COLO829 (cell line): ENCODE results near the gene DNAH11.
"Not testable (repeated sequence)": the region's sequence is repeated elsewhere in the genome, so short reads cannot be mapped to it uniquely, and the experiment has no call there.

Experiments
- DNase-seq: peaks from one replicate; pipeline ENCODE4 v3.0.0; 2012; ENCODE audit warnings: low spot score

The DNAH11 gene

DNA sequence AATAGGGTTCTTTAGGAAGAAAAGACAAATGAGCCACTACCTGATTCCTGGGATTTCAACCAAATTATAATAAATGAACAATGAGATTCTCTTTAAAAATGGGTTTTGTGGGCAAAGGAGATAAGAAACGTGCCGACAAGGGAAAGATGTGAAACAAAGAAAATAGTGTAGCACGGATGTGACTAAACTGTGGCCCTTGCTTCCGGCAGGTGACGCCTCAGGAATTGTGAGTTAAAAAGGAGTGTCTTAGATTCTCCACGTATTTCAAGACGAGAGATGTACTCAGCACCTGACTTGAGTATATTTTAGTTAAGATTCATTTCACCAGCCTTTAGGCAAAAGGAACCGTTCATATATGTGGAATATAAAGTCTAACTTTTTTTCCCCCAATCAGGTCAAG lies 75.9 kb downstream of the DNAH11 start:
- no peak for DNase-seq

DNA sequence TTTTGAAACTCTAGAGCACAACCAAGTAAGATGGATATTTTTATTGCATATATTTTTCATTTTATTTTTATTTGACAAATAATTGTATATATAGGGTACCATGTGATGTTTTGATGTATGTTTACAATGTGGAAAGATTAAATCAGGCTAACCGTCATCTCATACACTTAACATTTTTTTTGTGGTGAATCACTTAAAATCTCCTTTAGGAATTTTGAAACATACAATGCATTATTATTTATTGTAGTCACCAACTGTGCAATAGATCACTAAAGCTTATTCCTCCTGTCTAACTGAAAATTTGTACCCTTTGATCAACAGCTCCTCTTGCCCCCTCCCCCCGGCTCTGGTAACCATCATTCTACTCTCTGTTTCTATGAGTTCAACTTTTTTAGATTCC lies 77.2 kb downstream of the DNAH11 start:
- DNase-seq, result no peak

DNA sequence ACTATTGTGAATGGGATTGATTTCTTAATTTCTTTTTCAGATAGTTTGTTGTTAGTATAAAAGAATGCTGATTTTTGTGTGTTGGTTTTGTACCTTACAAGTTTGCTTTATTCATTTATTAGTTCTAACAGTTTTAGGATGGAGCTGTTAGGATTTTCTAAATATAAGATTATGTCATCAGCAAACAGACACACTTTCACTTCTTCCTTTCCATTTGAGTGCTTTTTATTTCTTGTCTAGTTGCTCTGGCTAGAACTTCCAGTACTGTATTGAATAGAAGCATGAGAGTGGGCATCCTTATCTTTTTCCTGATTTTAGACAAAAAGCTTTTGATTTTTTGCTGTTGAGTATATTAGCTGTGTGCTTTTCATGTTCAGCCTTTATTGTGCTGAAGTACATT lies 81.5 kb downstream of the DNAH11 start:
- no peak for DNase-seq

DNA sequence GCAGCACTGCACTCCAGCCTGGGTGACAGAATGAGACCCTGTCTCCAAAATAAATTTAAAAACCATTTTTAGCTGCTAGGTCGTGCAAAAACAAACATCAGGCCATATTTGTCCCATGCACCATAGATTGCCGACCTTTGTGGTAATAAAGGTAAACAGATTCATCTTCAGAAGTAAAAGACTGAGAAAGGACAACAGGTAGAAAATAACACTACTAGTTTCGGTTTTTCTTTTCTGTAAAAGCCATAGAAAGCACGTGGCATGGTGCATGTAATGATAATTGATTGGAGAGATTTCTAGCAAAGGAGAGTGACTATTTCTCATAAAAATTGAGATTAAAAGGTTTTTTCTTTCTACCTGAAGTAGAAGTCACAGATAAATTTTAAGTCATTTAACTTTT lies 93.9 kb downstream of the DNAH11 start:
- no peak for DNase-seq

DNA sequence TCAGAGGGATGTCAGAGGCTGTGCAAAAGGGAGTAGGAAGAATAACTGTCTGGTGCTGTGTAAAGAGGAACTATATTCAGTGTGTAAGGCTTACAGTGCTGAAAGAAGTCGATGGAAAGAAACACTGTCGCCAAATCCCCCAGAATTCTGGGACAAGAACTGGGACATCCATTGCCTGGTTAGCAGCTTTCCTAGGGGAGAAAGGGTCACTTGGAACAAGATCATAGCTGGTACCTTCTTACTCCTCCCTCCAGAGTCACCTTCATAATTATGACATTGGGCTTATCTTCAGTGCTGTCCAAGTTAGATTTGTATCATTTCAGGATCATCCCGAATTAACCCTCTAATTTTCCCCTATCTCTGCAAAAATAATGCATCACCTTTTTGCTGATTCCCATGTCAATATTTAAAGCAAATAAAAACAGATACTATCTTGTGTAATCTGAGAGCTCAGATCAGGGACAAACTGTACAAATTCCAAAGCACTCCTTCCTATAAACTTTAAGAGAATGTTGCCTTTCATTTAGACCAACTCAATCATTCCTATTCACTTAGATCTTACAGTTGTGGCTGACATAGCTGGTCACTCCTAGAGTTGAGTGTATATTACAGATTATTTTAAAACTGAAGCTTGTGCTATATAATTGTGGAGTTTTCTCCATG lies 96.5 kb downstream of the DNAH11 start:
- no peak for DNase-seq

DNA sequence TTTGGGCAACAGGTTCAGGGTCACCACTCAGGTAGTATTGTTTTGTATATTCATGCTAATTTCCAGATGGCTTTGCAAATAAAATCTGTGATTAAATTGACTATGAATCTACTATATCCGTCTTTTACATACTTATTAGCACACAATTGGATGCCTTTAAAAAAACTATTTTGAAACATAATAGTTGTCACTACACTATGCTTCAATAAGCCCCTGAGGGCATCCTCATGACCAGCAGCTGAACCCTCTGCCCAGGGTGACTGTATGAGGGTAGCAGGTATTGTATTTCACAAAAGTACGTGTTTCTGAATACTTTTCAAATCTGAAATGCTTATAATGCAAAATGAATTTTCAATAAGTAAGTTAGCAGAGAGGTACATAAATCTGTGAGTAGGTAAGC lies 97.3 kb downstream of the DNAH11 start:
- no peak for DNase-seq

DNA sequence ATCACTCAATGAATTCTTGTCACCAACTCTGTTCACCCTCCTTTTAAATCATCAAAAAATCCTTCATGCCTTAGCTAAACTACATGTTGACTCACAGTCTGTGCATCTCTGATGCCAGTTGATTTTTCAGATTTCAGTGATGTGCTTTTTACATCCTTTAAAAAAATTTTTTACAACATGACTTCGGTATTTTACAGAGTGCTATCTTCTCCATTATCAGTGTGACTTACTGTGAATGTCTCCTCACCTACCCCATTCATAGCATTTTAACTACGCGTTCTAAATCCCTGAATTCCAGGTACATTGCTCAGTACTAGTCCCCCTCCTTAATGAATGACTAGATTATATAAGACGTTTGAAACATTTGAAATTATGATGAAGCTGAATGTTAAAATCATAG lies 98.7 kb downstream of the DNAH11 start:
- DNase-seq, result no peak

DNA sequence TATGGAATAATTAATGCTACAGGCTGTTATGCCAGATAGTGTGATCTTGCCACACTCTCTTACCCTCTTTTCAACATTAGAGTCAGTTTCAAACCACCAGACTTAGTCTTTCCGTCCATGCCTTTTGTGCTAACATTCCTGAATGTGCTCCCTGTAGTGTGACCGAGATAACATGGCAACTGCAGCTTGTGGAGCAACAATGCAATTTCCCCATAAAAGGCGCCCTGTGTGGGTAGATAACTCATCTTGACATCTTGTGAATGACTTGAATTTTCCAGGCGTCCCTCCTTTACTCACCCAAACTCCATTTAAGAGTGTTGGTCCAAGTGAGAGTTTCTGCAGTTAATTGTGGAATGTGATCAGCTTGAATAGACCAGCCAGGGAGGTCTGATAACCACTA lies 99.6 kb downstream of the DNAH11 start:
- no peak for DNase-seq

DNA sequence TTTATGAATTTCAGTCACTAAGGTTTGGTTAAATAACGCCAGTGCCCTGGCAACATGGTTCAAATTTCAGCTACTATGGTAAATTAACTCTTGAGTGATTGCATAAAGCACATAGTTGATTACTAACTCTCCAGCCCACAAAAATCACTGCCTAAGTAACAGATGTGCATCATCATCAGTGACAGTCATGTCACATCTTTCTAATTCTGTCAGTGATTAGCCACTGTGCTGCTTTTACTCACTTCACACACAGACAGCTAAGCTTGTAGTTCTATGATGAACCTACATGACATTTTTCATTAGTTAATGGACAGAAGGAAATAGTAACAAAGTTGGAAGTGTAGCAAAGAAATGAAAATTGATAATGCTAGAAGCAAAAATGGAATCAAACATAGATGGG lies 108.9 kb downstream of the DNAH11 start:
- no peak for DNase-seq

DNA sequence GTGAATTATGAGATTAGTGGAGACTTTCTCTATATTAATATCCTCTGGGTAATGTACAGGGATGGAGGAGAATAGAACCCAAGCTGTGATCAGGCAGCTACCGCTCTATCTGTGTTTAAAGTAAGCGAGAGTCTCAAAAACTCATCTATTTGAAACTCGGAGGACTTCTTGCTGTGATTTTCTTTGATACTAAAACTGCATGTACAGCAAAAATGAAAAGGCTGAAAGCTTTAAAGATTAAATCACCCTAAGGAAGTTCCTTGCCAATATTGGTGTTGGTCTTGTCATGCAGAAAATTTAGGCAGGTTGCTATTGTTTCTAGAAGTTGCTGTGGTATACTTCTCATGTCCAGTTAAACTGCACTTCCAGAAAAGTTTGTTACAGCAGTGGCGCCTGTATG lies 110.8 kb downstream of the DNAH11 start:
- no peak for DNase-seq

DNA sequence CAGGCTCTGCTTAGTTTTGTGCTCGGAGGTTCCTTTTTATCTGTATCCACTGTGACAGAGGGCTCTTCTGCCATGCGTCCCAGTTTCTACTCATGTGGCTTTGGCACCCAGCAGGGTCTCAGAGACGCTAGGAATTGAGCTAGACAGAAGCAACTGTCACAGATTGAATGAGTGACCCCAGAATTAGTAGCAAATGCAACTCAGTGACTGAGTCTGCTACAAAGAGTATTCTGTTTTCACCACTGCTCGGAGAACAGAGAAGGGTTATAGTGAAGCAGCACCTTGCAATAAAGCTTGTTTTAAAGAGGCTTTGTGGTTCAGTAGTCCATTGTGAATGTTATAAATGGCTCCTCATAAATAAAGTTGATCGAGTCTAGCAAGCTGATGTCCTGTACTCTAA lies 113.2 kb downstream of the DNAH11 start:
- no peak for DNase-seq

DNA sequence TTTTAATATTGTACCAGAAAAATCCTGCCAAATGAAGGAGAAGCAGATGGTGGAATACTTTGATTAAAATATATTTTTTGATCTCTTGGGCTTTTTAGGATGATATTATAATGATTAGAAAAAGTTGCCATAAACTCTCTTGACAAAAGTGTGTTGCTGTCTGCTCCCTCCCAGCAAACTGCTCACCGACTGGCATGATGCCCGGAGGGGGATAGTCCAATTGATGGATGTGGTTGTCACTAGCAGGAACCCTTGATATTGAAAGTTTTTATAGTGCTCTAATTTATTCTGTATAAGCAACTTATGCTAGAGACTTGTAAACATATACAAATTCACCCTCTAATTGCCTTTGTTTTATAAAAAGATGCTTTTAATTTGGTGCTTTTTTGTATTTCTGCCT lies 114.0 kb downstream of the DNAH11 start:
- DNase-seq, result no peak

DNA sequence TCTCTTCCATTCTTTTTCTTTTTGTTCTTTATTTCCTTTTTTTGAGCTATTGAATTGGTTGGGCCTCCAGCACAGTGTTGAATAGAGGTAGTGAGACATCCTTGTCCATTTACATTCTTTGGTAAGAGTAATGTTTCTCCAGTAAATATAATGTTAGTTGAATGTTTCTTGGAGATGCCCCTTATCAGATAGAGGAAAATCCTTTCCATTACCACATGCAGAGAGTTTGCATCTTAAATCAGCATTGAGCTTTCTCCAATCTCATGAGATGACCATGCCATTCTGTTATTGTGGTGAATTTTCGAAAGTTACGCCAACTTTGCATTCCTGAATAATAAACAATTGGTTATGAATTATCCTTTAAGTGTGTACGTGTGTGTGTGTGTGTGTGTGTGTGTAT lies 127.7 kb downstream of the DNAH11 start:
- no peak for DNase-seq

DNA sequence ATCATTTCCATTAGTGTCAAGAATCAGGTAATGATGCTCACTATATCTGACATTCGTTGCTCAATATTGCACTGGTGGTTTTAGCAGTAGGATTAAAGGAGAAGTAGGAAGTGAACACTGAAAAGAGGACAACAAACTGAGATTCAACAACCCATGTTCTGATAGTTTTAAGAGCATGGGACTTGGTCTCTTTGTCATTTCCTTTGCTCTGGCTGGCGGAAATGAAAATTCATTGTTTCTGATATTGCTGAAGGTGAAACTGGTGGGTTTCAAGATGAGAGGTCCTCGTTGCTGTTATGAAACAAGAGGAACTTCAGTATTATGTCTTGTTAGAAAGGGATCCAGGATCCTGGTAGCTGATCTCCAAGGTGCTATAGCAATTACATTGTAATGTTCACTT lies 129.0 kb downstream of the DNAH11 start:
- DNase-seq, result no peak

DNA sequence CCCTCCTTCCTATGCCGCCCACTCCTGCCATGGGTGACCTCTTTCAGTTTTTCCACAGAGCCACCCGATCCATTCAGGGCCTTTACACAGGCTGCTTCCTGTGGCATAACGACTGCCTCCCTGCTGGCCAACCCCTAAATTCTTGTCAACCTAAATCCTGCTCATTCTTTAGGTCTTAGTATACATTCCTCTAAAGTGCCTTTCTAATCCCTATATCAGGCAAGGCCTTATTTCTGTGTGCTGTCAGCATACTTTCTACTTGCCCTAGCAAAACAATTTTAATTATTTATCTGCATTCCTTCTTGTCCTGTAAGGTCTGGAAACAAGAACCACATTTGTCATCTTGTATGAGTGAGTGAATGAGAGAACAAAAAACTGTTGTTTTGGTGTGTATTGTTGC lies 132.4 kb downstream of the DNAH11 start:
- no peak for DNase-seq

DNA sequence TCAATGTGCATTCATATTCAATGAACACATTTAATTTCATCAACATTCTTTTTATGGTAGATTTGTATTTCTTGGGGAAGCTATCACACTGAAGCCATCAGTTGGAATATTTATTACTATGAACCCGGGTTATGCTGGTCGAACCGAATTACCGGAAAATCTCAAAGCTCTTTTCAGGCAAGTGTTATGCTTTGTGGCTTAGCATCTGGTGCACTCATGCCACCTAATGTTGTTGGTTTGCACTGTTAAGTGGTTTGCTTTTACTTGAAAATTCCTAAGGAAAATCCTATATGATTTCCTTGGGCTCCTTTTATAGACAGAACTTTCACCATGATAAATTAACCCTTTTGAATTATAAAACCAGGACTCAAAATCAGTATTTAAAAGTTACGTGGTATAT lies 147.9 kb downstream of the DNAH11 start:
- DNase-seq, result no peak

DNA sequence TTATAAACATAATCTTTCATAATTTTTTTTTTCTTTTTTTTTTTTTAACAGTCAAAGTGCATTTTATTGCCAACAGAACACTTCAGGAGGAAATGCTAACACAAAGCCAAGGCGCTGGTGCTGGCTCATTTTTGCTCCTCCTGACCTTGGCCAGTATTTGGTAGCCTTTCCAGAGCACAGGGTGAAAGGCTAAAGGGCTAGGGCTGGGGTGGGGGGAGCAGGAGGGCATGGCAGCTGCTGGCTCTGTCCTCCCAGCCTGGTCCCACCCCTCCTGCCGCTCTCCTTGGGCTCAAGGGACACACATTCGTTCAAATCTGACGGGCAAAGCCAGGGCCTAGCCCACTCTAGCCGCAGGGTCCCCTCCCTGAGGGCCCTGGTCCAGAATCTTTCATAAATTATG lies 148.3 kb downstream of the DNAH11 start:
- DNase-seq, result not testable (repeated sequence)

DNA sequence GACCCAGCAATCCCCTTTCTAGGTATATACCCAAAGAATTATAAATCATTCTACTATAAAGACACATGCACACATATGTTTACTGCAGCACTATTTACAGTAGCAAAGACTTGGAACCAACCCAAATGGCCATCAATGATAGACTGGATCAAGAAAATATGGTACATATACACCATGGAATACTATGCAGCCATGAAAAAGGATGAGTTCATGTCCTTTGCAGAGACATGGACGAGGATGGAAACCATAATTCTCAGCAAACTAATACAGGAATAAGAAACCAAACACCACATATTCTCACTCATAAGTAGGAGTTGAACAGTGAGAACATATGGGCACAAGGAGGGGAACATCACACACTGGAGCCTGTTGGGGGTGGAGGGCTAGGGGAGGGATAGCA lies 157.7 kb downstream of the DNAH11 start:
- not testable (repeated sequence) for DNase-seq

DNA sequence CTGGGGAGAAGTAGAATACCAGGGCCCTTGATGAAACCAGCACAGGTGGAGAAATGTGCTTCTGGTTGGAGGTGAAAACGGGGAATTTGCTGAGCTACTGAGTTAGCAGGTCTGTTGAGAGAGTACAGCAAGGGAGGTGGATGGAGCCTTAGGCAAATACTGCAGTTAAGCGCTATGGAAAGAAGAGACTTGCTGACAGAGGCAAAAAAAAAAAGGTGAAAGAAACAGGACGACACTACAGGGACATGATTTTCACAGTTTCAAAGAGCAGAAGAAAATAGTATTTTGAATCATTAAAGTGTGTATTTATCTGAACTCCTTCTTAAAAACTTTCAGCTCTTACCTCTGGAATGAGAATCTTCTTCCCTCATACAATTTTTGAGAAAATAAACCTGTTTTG lies 159.5 kb downstream of the DNAH11 start:
- no peak for DNase-seq

DNA sequence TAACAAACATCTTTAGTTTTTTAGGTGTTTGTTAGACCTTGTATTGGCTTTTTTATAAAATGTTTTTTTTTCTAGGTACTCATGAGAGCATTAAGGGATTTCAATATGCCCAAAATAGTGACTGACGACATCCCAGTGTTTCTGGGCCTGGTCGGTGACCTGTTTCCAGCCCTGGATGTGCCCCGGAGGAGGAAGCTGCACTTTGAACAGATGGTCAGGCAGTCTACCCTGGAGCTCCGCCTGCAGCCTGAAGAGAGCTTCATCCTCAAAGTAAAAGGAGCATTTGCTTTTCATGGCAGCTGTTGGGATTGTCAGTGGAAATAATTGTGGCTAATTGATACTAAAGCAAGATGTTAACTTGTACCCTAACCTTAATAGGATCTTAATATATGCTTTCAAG lies 161.5 kb downstream of the DNAH11 start:
- DNase-seq, result no peak

DNA sequence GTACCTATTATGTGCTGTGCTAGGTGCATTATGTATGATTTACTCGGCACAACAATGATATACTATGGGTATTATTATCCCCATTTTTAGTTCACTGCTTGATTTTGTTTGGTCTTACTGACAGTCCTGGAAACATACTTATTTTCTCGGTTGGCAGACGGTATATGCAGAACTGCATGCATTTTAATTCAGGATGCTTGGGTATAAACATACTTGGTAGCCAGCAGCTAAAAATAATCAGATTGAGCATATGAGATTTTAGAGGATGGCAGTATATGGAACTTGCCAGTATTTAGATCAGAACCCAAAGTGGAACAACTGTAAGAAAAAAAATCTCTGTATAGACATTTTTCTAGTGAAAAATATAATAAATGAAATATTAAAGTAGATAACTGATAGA lies 163.3 kb downstream of the DNAH11 start:
- no peak for DNase-seq

DNA sequence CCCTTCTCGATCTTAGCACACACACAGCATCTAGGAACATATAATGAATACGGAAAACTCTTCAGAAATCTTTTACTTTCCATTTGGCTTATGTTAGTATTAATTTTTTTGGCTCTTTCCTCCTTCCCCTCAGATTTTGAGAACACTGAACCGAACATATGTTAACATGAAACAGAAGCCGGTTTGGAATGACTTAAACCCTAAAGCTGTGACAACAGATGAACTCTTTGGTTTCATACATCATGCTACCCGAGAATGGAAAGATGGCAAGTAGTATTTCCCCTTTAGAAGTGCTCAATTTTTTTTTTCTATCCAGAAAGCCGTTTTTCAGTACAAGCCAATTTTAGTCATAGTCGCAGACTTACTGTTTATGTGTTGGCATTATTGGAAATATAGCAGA lies 164.7 kb downstream of the DNAH11 start:
- no peak for DNase-seq

DNA sequence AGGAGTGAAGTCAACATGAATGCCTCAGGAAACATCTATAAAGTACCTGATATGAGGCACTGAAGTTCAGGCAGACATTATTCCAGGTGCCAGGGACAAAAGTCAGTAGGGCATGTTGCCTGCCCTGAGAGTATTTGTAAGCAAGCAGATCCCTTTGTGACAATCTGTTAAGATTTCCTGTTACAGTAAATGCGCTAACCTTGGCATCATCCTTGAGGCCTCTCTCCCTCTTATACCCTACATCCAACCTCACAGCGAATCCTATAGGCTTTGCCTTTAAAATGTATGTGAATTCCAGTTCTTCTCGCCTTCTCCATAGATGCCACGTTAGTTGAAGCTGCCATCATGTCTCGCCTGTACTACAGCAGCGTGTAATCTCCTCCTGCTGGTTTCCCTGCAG lies 165.3 kb downstream of the DNAH11 start:
- no peak for DNase-seq

DNA sequence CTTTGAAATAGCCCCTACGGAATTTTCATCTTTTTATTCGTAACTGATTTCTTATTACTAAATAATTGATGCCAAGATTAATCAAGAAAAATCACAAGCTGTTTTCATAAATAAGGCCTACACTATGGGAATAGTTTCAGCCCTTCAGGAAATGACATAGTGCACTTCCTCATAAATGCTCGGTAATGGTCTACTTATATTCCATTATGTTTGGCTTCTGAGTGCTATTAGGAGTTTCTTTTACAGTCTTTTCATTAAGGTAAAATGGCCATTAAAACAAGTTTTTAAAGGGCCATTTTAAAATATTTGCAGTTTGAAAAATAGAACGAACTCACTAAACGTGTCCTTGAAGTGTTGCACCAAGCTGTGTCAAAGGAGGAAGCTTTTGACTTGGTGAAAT lies 174.5 kb downstream of the DNAH11 start:
- no peak for DNase-seq

DNA sequence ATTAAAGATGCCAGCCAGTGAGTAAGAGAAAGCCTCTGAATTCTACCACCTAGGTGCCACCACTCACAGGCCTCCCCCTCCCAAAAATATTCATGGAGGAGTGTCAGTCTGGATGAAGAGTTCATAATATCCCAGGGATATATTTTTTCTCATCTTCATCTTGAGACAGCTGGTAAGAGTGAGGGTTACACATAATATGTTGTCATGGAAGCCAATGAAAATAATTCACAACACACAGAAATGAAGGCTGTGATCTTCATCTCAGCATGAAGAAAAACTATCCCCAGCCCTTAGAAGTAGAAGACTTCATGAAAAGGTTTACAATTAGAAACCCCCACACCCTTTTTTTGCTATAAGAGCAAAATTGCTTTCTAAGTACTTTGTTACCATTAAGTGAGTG lies 175.6 kb downstream of the DNAH11 start:
- no peak for DNase-seq
